22Rv1 (cell line): ENCODE measurements around the gene GREM1.

Experiments used
- ZFX ChIP-seq: fragments of 450-650 bp; IDR thresholded peaks from 2 replicates; pipeline ENCODE4 v1.6.1; 2017; ENCODE audit warnings: antibody characterized with exemption, borderline replicate concordance
- TF ChIP-seq, protein P1 (sequence below): fragments of 450-650 bp; IDR thresholded peaks from 2 replicates; pipeline ENCODE4 v1.5.1; 2017; ENCODE audit warnings: mild to moderate bottlenecking

DNA sequence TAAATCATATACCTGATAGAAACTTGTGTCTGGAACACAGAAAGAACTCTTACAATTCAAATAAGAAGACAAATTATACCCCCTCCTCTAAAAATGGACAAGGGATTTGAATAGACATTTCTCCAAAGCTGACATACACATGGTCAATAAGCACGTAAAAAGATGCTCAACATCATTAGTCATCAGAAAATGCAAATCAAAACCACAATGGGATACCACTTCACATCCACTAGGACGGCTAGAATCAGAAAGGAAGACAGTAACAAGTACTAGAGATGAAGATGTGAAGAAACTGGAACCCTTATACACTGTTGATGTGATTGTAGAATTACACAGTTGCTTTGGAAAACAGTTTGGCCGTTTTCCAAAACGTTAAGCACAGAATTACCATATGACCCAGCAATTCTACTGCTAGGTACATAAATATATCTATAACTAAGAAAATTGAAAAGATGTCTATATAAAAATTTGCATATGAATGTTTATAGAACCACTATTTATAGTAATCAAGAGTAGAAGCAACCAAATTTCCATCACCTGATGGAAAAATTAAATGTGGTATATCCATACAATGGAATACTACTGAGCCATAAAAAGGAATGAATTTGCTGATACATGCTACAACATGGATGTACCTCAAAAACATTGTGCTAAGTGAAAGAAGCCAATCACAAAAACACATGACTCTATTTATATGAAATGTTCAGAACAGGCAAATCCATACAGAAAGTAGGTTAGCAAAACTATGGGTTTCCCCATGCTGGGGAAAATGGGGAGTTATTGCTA lies 60.8 kb downstream of the GREM1 start:
- TF ChIP-seq, protein P1, sequence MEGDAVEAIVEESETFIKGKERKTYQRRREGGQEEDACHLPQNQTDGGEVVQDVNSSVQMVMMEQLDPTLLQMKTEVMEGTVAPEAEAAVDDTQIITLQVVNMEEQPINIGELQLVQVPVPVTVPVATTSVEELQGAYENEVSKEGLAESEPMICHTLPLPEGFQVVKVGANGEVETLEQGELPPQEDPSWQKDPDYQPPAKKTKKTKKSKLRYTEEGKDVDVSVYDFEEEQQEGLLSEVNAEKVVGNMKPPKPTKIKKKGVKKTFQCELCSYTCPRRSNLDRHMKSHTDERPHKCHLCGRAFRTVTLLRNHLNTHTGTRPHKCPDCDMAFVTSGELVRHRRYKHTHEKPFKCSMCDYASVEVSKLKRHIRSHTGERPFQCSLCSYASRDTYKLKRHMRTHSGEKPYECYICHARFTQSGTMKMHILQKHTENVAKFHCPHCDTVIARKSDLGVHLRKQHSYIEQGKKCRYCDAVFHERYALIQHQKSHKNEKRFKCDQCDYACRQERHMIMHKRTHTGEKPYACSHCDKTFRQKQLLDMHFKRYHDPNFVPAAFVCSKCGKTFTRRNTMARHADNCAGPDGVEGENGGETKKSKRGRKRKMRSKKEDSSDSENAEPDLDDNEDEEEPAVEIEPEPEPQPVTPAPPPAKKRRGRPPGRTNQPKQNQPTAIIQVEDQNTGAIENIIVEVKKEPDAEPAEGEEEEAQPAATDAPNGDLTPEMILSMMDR: no peak
- TF ChIP-seq ZFX: no peak
